LoVo (cell line): ENCODE data around the gene MTFP1.
"Not testable (repeated sequence)": the region's sequence is repeated elsewhere in the genome, so short reads cannot be mapped to it uniquely, and the experiment has no call there.

Source experiments
- DNase-seq: peaks from one replicate; pipeline ENCODE4 v3.0.0-alpha.2; 2016; ENCODE audit warnings: low spot score

Gene MTFP1

GRCh38 chr22:30425616-30426387 lies at the start of gene MTFP1:
TSS of gene MTFP1 (plus strand) at chr22:30425768. CDS start at chr22:30425880, 112 bp downstream.
- DNase-seq: peak; percentile 74

GRCh38 chr22:30380011-30380410 lies 45.6 kb upstream of the MTFP1 start:
- DNase-seq: no peak

- DNase-seq: no peak
These were observed 44.3 kb upstream of the MTFP1 start for GRCh38 chr22:30381264-30381663.

- no peak for DNase-seq
These were observed 43.2 kb upstream of the MTFP1 start for GRCh38 chr22:30382340-30382739.

GRCh38 chr22:30383061-30383460 lies 42.5 kb upstream of the MTFP1 start:
- DNase-seq: no peak

- DNase-seq: no peak
These were observed 39.6 kb upstream of the MTFP1 start for GRCh38 chr22:30385942-30386341.

- DNase-seq: no peak
These were observed 39.0 kb upstream of the MTFP1 start for GRCh38 chr22:30386608-30386959.

- peak; percentile 86 for DNase-seq
These were observed 38.4 kb upstream of the MTFP1 start, which contains the start of gene RNF215 for GRCh38 chr22:30386960-30387827. TSS of gene RNF215 (minus strand) at chr22:30387411. CDS start at chr22:30387313, 98 bp downstream.

- DNase-seq: peak; percentile 75
These were observed 34.4 kb upstream of the MTFP1 start for GRCh38 chr22:30390974-30391691.

GRCh38 chr22:30392661-30393321 lies 32.8 kb upstream of the MTFP1 start:
- DNase-seq: no peak

- no peak for DNase-seq
These were observed 32.3 kb upstream of the MTFP1 start for GRCh38 chr22:30393322-30393680.

GRCh38 chr22:30393885-30394284 lies 31.7 kb upstream of the MTFP1 start:
- DNase-seq: no peak

GRCh38 chr22:30396871-30397655 lies 28.5 kb upstream of the MTFP1 start, which contains the start of gene SEC14L2:
TSS of gene SEC14L2 (plus strand) at chr22:30397018. CDS start at chr22:30397117, 99 bp downstream.
- peak; percentile 68 for DNase-seq

GRCh38 chr22:30397656-30398635 lies 27.6 kb upstream of the MTFP1 start:
- DNase-seq: no peak

- DNase-seq: no peak
These were observed 26.6 kb upstream of the MTFP1 start for GRCh38 chr22:30398685-30399680.

- no peak for DNase-seq
These were observed 25.9 kb upstream of the MTFP1 start for GRCh38 chr22:30399718-30400117.

- DNase-seq: no peak
These were observed 25.4 kb upstream of the MTFP1 start for GRCh38 chr22:30400159-30400558.

- DNase-seq: not testable (repeated sequence)
These were observed 24.5 kb upstream of the MTFP1 start for GRCh38 chr22:30401024-30401423.
